Activated CD4-positive, CD25-positive, alpha-beta regulatory T cell (primary cell): ENCODE results near the gene DUSP14.

Experiments
- DNase-seq, 4 experiments: peaks; one replicate each; lab custom pipeline; 2025; lab: John Stamatoyannopoulos, UW

Gene DUSP14

GRCh38 chr17:37562016-37562745 is 72.5 kb downstream of the DUSP14 start:
- no peak for DNase-seq
